A549 treated with AZD2906 at 1 μM for 4 hours (cell line): ENCODE data around the gene PYDC2. TPM values are rescaled to one million over a fixed set of nuclear protein-coding genes. Genes with fewer than 3 reads are reported as not detected.

Experiments
- total RNA-seq: library from RNA; stranded (reverse); fragments of 200-300 nt; extraction: Qiagen RNA extraction; gene quantifications from 5 replicates; pipeline ENCODE4 v1.2.3, GENCODE V29; 2022

The PYDC2 gene
- not detected in 5 replicates for total RNA-seq

GRCh38 chr3:191461113-191461595 is at the start of gene PYDC2:
TSS of gene PYDC2 (plus strand) at chr3:191461163. CDS start at chr3:191461163, 0 bp downstream.

Other genes starting within 250 kb of the PYDC2 start
- 22.7 to 26.2 TPM (median 26.2 TPM) in 5 replicates for gene CCDC50, start 131.8 kb upstream of the PYDC2 start, total RNA-seq
- 0.14 to 0.16 TPM in 2 of 5 replicates, not detected in the others for gene UTS2B, start 130.6 kb upstream of the PYDC2 start, total RNA-seq